HG03196 (cell line): ENCODE results near the gene SMAD3.
A peak's percentile ranks its signal among the peaks of the same experiment; 100 is the strongest.

Experiments used
- ATAC-seq: cut with Tn5 transposase; IDR thresholded peaks from one replicate; pipeline ENCODE4 v1.9.1; 2021; ENCODE audit not compliant: unreplicated experiment

SMAD3 gene

DNA sequence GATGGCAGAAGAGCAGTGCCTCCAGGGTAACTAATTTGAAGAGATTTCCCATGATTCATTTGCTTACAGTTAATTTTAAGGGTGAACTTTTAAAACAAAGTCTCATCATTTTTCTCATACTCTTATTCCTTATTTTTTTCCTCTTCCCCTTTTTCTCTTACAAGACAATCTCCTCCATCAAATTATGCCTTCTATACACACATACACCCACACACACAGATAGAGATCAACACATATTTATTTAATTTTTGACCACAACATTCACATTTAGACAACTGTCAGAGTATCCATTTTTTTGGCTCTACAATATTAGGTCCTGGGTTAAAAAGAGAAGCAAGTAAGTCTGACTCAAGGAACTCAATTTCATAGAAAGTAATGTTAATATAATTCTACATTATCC, 151.5 kb downstream of the SMAD3 start:
- no peak for ATAC-seq

DNA sequence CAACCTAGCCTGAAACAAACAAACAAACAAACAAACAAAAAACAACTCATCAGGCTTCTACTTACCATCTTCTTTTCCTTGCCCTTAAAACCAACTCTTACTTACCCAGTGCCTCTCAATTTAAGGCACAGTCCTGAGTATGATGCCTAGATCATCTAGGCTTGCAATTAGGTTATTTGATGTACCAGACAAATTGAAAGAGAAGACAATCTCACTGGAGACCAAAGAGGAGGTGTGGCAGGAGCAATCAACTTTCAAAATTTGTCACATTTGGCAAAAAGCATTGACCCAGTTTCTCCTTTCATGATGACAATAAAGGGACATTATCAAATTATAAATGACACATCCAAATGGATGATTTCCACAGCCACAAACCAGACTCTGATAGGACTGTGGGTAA, 153.0 kb downstream of the SMAD3 start:
- ATAC-seq = no peak

DNA sequence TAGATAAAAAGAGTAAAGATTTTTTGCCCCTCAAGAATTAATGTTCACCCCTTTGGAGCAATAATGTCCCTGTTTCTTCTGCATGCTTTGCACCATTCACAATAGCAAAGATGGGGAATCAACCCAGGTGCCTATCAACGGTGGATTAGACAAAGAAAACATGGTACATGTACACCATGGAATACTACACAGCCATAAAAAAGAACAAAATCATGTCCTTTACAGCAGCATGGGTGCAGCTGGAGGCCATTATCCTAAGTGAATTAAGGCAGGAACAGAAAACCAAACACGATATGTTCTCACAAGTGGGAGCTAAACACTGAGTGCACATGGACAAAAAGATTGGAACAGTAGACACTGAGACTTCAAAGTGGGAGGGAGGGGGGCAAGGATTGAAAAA, 153.9 kb downstream of the SMAD3 start:
- no peak for ATAC-seq

GRCh38 chr15:67224889-67225288, 159.5 kb downstream of the SMAD3 start:
- ATAC-seq = no peak

DNA sequence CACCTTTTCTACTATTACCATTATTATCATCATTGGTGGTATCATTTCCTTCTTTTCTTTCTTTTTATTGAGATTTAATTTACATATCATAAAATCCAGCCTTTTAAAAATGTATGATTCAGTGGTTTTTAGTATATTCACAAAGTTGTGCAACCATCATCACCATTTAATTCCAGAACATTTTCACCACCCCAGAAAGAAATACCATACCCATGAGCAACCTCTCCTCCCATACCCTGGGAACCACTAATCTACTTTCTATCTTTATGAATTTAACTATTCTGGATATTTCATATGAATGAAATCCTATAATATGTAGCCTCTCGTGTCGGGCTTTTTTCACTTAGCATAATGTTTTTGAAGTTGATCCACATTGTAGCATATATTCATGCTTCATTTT, 159.9 kb downstream of the SMAD3 start:
- ATAC-seq = no peak

- no peak for ATAC-seq
Measured at GRCh38 chr15:67227431-67227830, 162.0 kb downstream of the SMAD3 start.

DNA sequence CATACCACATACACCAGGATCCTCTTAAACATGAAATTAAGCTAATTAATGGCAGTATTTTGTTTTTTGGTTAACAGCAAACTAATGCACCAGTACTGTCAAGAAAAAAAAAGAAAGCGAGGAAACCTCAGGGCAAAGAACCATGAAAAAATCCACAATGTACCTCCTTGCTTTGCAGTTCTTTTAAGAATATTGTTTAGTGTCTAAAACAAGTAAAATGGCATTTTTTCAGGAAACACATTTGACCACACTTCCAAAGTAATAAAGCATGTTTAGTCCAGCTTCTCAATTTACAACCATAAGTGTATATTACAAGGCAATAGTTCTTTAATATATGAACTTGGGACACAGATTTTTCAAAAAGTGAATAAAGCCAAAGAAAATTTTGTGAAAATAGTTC, 162.4 kb downstream of the SMAD3 start:
- ATAC-seq = no peak

DNA sequence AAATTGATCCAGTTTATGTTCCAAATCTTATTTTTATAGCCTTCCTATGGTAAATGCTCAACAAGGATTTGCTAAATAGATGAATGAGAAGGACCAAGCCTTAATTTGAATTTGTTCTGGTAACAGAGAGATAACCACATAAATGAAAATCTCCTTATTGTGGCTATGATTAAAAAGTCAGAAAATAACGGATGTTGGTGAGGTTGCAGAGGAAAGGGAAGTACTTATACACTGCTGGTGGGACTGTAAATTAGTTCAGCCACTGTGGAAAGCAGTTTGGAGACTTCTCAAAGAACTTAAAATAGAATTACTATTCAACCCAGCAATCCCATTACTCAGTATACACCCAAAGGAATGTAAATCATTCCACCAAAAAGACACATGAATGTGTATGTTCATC, 162.9 kb downstream of the SMAD3 start:
- ATAC-seq = no peak

GRCh38 chr15:67230504-67230903, 165.1 kb downstream of the SMAD3 start:
- ATAC-seq = no peak

- no peak for ATAC-seq
Measured at GRCh38 chr15:67232591-67232990, 167.2 kb downstream of the SMAD3 start.

DNA sequence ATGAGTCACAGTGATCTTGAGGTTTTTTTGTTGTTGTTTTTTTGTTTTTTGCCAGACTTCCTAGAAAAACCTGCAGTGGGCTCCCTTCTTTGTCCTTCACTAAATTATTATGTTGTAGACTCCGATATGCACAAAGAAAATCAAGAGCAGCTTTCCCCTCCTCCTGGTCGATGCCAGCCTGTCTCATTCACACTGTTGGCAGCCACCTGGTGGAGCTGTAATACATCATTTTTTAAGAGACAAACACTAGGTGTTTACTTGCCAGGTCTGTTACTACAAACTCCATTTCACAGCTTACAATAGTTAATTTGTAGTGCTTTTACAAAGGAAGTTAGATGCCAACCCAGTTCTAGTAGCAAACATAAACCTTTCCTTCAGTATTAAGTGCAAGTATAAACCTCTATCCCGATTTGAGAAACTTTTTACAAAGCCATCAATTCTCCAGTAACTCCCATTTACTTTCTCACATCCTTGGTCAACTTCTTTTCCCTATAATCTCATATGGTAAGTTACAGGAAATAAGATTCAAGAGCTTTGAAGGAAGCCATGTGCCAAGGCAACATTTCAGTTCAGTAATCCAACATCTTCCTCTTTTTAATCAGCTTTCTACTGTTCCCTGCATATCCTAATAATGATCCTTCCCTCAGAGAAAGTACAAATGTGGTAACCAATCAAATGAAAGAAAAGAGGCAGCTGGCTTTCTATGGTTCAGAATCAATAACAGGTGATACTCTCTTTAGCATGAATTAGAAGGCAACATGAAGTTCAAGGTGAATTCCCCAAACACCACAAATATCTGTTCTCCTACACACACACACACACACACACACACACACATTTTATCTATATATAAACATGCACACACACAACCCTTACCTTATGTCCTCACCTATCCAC, 175.1 kb downstream of the SMAD3 start:
- ATAC-seq = no peak

DNA sequence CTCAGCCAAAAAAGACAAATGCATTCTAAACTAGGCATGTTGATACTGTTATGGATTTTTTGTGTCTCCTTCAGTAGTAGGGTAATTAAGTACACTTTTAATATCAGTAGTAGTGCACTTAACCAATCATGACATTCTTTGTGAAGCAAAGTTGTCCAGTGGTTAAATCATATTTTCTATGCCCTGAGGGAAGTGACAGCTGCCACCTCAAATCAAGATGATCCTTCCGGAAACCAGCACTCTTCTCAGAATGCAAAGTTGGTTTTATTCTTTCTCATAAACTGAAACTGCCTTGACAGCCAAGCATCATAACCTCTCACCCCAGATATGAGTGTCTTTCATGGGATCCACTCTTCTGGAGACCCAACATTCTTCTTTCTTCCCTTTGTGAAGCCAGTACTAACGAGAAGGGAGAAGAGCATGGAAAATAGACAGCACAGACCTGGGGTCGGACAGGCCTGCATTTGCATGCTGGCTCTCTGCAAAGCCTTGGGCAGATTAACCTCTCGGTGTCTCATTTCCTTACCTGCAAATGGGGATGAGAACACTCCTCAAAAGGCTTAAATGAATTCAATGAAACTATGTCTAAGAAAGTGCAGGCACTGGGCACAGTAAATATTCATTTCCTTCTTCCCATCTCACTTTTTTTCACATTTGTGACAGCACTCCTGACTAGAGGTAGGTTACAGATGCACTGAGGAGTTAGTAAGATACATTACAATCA, 175.9 kb downstream of the SMAD3 start:
- ATAC-seq = peak; percentile 83

DNA sequence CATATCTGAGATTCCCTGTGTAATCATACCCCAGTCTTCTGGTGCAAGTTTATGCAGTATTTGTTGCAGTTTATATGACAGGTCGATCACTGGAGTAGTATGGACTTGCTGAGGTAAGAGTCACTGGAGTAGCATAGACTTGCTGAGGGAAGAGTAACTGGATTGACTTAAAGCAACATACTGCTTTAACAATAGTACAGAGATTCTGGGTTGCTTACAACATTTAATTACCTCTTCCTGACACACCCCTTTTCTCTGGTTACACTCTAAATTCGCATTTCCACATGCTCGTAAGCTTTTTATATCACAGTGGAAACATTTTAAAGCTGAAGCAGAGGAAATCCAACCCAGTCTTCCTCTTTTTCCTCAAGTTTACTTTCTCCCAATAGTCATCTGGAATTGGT, 177.3 kb downstream of the SMAD3 start:
- no peak for ATAC-seq
